SU-DHL-6 (cell line): ENCODE data around the gene SEMA3D.

Experiments used
- H2AFZ ChIP-seq: fragments of 200-600 bp; sonication (generic); 2 replicates; pipeline ENCODE4 v1.6.1; 2014; ENCODE audit warnings: low read depth, mild to moderate bottlenecking, moderate library complexity, mixed read lengths, antibody characterized with exemption, low read length; ENCODE audit not compliant: severe bottlenecking
- H3F3A ChIP-seq: fragments of 200-600 bp; shearing (Covaris generic); 2 replicates; pipeline ENCODE4 v1.6.0; 2016; ENCODE audit warnings: antibody characterized with exemption, mild to moderate bottlenecking; ENCODE audit not compliant: insufficient read depth
- H3K27ac ChIP-seq: fragments of 200-600 bp; sonication (generic); 2 replicates; pipeline ENCODE4 v1.5.1; 2016; ENCODE audit warnings: low read depth, mild to moderate bottlenecking, low read length, moderate library complexity, mixed read lengths
- H3K27me3 ChIP-seq: fragments of 200-600 bp; sonication (generic), shearing (Covaris generic); 2 replicates; pipeline ENCODE4 v1.6.0; 2014; ENCODE audit warnings: mild to moderate bottlenecking, low read length
- H3K36me3 ChIP-seq: fragments of 200-600 bp; sonication (generic); 2 replicates; pipeline ENCODE4 v1.6.1; 2014; ENCODE audit warnings: mild to moderate bottlenecking, low read length, mixed read lengths
- H3K4me2 ChIP-seq: fragments of 300-600, 200-600 bp; shearing (Covaris generic), sonication (generic); 2 replicates; pipeline ENCODE4 v1.6.0; 2014; ENCODE audit warnings: low read length, low read depth, mild to moderate bottlenecking; ENCODE audit not compliant: poor library complexity, severe bottlenecking
- H3K4me3 ChIP-seq: fragments of 200-600 bp; sonication (generic); 2 replicates; pipeline ENCODE4 v1.5.1; 2014; ENCODE audit warnings: antibody characterized with exemption, low read length, mild to moderate bottlenecking, mixed read lengths; ENCODE audit not compliant: insufficient read depth, poor library complexity, severe bottlenecking
- H3K79me2 ChIP-seq: fragments of 200-600 bp; sonication (generic); 2 replicates; pipeline ENCODE4 v1.6.1; 2014; ENCODE audit warnings: mild to moderate bottlenecking, low read length, moderate library complexity; ENCODE audit not compliant: insufficient read depth
- H3K9ac ChIP-seq: fragments of 200-600 bp; sonication (generic); 2 replicates; pipeline ENCODE4 v1.7.0; 2014; ENCODE audit warnings: mild to moderate bottlenecking, low read length
- H3K9me2 ChIP-seq: fragments of 200-600 bp; sonication (generic); replicated peaks from 2 replicates; pipeline ENCODE4 v1.6.1; 2014; ENCODE audit warnings: low read length; ENCODE audit not compliant: insufficient read depth
- H3K9me3 ChIP-seq: fragments of 200-600 bp; sonication (generic); 2 replicates; pipeline ENCODE4 v1.6.1; 2014; ENCODE audit warnings: low read length, mixed read lengths; ENCODE audit not compliant: insufficient read depth
- H4K20me1 ChIP-seq: fragments of 200-600 bp; sonication (generic); 2 replicates; pipeline ENCODE4 v1.6.1; 2014; ENCODE audit warnings: low read depth, mild to moderate bottlenecking, antibody characterized with exemption, low read length, moderate library complexity, mixed read lengths
- EZH2phosphoT487 ChIP-seq: fragments of 200-600 bp; sonication (generic), shearing (Covaris generic); conservative IDR thresholded peaks from 2 replicates; pipeline ENCODE4 v1.6.1; 2018; ENCODE audit warnings: mild to moderate bottlenecking, antibody characterized with exemption, low read length, moderate library complexity, mixed read lengths
- TF ChIP-seq, protein P1 (sequence below): fragments of 200-600 bp; sonication (generic); IDR thresholded peaks from one replicate; pipeline ENCODE4 v1.5.1; 2017; ENCODE audit warnings: antibody characterized with exemption, mild to moderate bottlenecking, low read length, moderate library complexity; ENCODE audit not compliant: insufficient read depth, poor library complexity, severe bottlenecking

SEMA3D gene

DNA sequence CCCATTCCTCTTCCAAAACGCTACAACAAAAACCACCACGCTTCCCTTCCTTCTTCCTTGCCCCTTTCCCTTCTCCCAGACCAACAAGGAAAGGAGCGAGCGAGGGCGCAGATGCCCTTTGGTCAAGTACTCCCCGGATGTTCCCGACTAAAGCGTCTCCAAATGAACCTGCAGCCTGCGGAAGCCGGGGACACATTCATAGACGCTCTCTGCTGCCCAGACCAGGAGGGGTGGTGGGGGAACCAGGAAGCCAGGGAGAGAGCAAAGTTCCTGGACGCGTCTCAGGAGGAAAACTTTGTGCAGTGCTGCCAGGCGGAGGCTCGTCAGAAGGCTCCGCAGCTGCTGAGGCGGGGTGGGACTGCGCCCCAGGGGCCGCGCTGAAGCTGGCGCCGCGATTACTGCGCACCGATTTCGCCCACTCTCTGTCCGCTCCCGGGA is 754 bp downstream of the SEMA3D start:
- H3K27ac ChIP-seq, result no peak overlapping the region

DNA sequence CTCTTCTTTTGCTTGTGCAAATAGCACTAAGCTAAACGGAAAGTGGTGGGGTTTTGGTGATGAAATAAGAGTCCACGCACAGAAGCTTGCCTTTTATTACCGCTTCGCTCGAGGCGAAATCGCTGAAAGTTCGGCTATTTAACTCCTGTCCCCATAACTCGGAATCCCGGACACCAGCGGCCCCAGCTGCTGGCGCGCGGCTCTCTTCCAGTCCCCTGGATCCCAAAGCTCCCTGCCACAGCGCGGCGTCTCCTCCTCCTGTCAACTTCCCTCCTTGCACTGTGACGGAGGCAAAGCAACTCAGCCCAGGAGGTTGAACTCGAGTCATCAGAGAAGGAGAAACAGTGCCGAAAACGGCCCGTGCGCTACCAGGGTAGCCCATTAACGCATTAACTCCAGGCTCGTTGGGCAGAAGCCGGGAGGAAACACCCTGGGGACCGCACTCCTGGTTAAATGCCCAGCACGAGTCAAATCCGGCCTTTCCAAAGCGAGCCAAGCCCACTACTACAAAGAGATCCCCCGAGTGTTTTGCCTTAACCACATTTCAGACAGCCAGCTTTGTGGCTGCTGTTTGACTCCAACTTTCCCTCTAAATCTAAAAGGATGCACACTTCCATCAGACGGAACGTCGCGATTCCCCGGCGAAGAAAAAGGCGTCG is 1.3 kb downstream of the SEMA3D start:
- 0 out of 2 replicates have a peak, but pooled peaks cover 3% of the 10 kb centered on the region for H3K36me3 ChIP-seq
- H3K9me3 ChIP-seq, result no peaks in the 10 kb centered on the region
- no peak overlapping the region for H3K4me3 ChIP-seq
- H3K4me2 ChIP-seq, result no peak overlapping the region
- H3K79me2 ChIP-seq, result no peaks in the 10 kb centered on the region
- no peaks in the 10 kb centered on the region for H3K27me3 ChIP-seq
- no peaks in the 10 kb centered on the region for H4K20me1 ChIP-seq
- no peaks in the 10 kb centered on the region for H3K9me2 ChIP-seq
- no peaks in the 10 kb centered on the region for H3F3A ChIP-seq
- H3K27ac ChIP-seq, result no peak overlapping the region
- no peak overlapping the region for H2AFZ ChIP-seq
- H3K9ac ChIP-seq, result no peak overlapping the region
- TF ChIP-seq, protein P1, sequence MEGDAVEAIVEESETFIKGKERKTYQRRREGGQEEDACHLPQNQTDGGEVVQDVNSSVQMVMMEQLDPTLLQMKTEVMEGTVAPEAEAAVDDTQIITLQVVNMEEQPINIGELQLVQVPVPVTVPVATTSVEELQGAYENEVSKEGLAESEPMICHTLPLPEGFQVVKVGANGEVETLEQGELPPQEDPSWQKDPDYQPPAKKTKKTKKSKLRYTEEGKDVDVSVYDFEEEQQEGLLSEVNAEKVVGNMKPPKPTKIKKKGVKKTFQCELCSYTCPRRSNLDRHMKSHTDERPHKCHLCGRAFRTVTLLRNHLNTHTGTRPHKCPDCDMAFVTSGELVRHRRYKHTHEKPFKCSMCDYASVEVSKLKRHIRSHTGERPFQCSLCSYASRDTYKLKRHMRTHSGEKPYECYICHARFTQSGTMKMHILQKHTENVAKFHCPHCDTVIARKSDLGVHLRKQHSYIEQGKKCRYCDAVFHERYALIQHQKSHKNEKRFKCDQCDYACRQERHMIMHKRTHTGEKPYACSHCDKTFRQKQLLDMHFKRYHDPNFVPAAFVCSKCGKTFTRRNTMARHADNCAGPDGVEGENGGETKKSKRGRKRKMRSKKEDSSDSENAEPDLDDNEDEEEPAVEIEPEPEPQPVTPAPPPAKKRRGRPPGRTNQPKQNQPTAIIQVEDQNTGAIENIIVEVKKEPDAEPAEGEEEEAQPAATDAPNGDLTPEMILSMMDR, result no peak
- no peak for TF ChIP-seq EZH2phosphoT487

More for the DNA sequence above, 754 bp downstream of the SEMA3D start:
- H3K9me2 ChIP-seq, result no peaks in the 10 kb centered on the region
- no peak overlapping the region for H3K4me2 ChIP-seq
- no peak overlapping the region for H3K4me3 ChIP-seq
- no peaks in the 10 kb centered on the region for H3F3A ChIP-seq
- no peaks in the 10 kb centered on the region for H3K27me3 ChIP-seq
- no peaks in the 10 kb centered on the region for H3K9me3 ChIP-seq
- no peaks in the 10 kb centered on the region for H4K20me1 ChIP-seq
- no peak for TF ChIP-seq EZH2phosphoT487
- TF ChIP-seq, protein P1, result no peak
- H3K79me2 ChIP-seq, result no peaks in the 10 kb centered on the region
- H2AFZ ChIP-seq, result no peak overlapping the region
- H3K9ac ChIP-seq, result no peak overlapping the region
- 0 out of 2 replicates have a peak, but pooled peaks cover 3% of the 10 kb centered on the region for H3K36me3 ChIP-seq

DNA sequence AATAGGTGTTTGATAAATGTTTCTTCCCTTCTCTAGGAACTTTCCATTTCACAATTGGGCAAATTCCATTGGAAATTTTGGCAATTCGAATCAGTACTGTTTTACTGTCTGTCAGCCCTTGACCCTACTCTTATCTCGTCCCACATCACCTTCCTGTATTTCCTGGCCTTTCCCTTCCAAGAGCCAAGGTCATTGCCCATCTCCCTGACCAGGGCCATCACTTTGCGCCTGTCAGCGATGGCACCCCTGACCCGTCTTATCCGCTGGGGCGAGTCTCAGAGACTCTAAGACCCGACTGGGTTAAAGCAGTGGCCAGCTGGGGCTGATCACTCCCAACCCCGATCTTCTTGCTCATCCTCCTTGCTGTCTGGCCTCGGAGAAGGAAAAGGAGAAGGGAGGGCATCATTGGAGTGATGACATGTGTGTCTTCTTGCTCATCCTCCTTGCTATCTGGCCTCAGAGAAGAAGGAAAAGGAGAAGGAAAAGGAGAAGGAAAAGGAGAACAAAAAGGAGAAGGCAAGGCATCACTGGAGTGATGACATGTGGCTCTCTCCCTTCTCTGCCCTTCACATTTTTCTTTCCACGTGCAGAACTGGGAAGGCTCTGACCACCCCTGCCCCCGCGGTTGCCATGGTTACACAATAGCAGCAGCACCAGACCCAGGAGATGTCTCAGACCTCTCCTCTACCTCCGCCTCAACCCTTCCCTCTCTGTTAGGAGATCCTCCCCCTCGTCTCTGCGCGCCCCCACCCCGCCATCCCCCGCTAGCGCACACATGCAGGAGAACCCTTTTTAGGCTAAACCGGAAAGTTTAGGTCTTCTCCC is 2.0 kb downstream of the SEMA3D start:
- Histone ChIP-seq H2AFZ (no peak overlapping the region), H3K9ac (no peak overlapping the region), H3K4me2 (no peak overlapping the region)

More for the DNA sequence above, 2.0 kb downstream of the SEMA3D start:
- Histone ChIP-seq H4K20me1 (no peaks in the 10 kb centered on the region), H3K4me3 (no peak overlapping the region), H3K27ac (no peak overlapping the region), H3K9me3 (no peaks in the 10 kb centered on the region), H3K27me3 (no peaks in the 10 kb centered on the region), H3F3A (no peaks in the 10 kb centered on the region), H3K9me2 (no peaks in the 10 kb centered on the region), H3K79me2 (no peaks in the 10 kb centered on the region), H3K36me3 (0 out of 2 replicates have a peak, but pooled peaks cover 3% of the 10 kb centered on the region)
- TF ChIP-seq, protein P1, result no peak
- TF ChIP-seq EZH2phosphoT487, result no peak
